Sigmoid colon (tissue), 4 donors: ENCODE data around the gene TLR10.

Experiments
- CTCF ChIP-seq, 4 experiments: fragments of 450-650 bp in 3 of 4; fragments of 200-600 bp in 1 of 4; IDR thresholded peaks; one replicate each; pipeline ENCODE4 v1.5.1; 2016 to 2019; ENCODE audit warnings: antibody characterized with exemption in 4 of 4, mild to moderate bottlenecking in 3 of 4, moderate library complexity in 2 of 4
- POLR2AphosphoS5 ChIP-seq, 4 donors: sonication (generic); formaldehyde crosslinking; IDR thresholded peaks; one replicate each; pipeline ENCODE4 v1.6.1; 2017; ENCODE audit warnings: antibody characterized with exemption in 4 of 4

DNA sequence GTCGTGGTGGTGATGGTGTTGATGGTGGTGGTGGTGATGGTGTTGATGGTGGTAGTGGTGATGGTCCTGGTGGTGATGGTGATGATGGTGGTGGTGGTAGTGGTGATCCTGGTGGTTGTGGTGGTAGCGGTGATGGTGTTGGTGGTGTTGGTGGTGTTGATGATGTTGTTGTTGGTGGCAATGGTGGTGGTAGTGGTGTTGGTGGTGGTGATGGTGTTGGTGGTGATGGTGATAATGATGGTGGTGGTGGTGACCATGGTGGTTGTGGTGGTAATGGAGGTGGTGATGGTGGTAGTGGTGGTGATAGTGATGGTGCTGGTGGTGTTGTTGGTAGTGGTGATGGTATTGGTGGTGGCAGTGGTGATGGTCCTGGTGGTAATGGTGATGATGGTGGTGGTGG is 49.1 kb downstream of the TLR10 start:
- TF ChIP-seq CTCF (IDR thresholded peaks at IDR 0.05), result no peak
- TF ChIP-seq POLR2AphosphoS5 (IDR thresholded peaks at IDR 0.05), result no peak
